Right lobe of liver (tissue), 4 donors: Measurements from ENCODE around the gene VCAM1.
"Not testable (repeated sequence)": the region's sequence is repeated elsewhere in the genome, so short reads cannot be mapped to it uniquely, and the experiment has no call there.

Experiments used
- CTCF ChIP-seq, 4 donors: fragments of 200-600 bp in 3 of 4; fragments of 450-650 bp in 1 of 4; IDR thresholded peaks; one replicate each; pipeline versions ENCODE4 v1.5.1 to v1.8.0; 2016 to 2022; ENCODE audit warnings: antibody characterized with exemption in 4 of 4, mild to moderate bottlenecking in 2 of 4
- POLR2A ChIP-seq: fragments of 450-650 bp; IDR thresholded peaks from one replicate; pipeline ENCODE4 v1.6.1; 2017; ENCODE audit warnings: antibody characterized with exemption, mild to moderate bottlenecking
- donor health status: DM: no; HTN: no; CAD: no.
- donor health status: DM: no; HTN: no; CAD: no.
- donor health status: DM: no; HTN: yes; CAD: no.

GRCh38 chr1:100781728-100782127 is 62.2 kb downstream of the VCAM1 start:
- TF ChIP-seq POLR2A; CTCF (IDR thresholded peaks at IDR 0.05): not testable (repeated sequence)
